ENCODE measurements around the gene MAN1A1. TPM values are rescaled to one million over a fixed set of nuclear protein-coding genes. Genes with fewer than 3 reads are reported as not detected.
"Not testable (repeated sequence)": the region's sequence is repeated elsewhere in the genome, so short reads cannot be mapped to it uniquely, and the experiment has no call there.

MAN1A1 gene
- total RNA-seq (2014; rRNA removed; shearing (Covaris generic)): 5.0 and 6.8 TPM in 2 replicates

- DNase-seq (ENCODE audit: low read depth): peak; percentile 68
Measured at GRCh38 chr6:119349361-119350201, at the start of gene MAN1A1. TSS of gene MAN1A1 (minus strand) at chr6:119349761. CDS start at chr6:119349065, 696 bp downstream.

GRCh38 chr6:119395192-119395591, 45.6 kb upstream of the MAN1A1 start:
- DNase-seq (ENCODE audit: low read depth): no peak

GRCh38 chr6:119390247-119390793, 40.8 kb upstream of the MAN1A1 start:
- peak; percentile 0 for DNase-seq (ENCODE audit: low read depth)

GRCh38 chr6:119385994-119386393, 36.4 kb upstream of the MAN1A1 start:
- DNase-seq (ENCODE audit: low read depth): no peak

GRCh38 chr6:119384444-119384843, 34.9 kb upstream of the MAN1A1 start:
- no peak for DNase-seq (ENCODE audit: low read depth)

GRCh38 chr6:119379809-119380208, 30.2 kb upstream of the MAN1A1 start:
- no peak for DNase-seq (ENCODE audit: low read depth)

GRCh38 chr6:119377043-119377442, 27.5 kb upstream of the MAN1A1 start:
- not testable (repeated sequence) for DNase-seq (ENCODE audit: low read depth)

- no peak for DNase-seq (ENCODE audit: low read depth)
Measured at GRCh38 chr6:119370080-119370479, 20.5 kb upstream of the MAN1A1 start.

GRCh38 chr6:119368921-119369320, 19.4 kb upstream of the MAN1A1 start:
- DNase-seq (ENCODE audit: low read depth): no peak

GRCh38 chr6:119361209-119361608, 11.6 kb upstream of the MAN1A1 start:
- no peak for DNase-seq (ENCODE audit: low read depth)

GRCh38 chr6:119360262-119360915, 10.8 kb upstream of the MAN1A1 start:
- no peak for DNase-seq (ENCODE audit: low read depth)

- no peak for DNase-seq (ENCODE audit: low read depth)
Measured at GRCh38 chr6:119355890-119356289, 6.3 kb upstream of the MAN1A1 start.

GRCh38 chr6:119355157-119355556, 5.6 kb upstream of the MAN1A1 start:
- DNase-seq (ENCODE audit: low read depth): no peak

GRCh38 chr6:119353696-119354095, 4.1 kb upstream of the MAN1A1 start:
- DNase-seq (ENCODE audit: low read depth): no peak

- DNase-seq (ENCODE audit: low read depth): no peak
Measured at GRCh38 chr6:119352001-119352400, 2.4 kb upstream of the MAN1A1 start.

- DNase-seq (ENCODE audit: low read depth): peak; percentile 29
Measured at GRCh38 chr6:119350952-119351372, 1.4 kb upstream of the MAN1A1 start.

GRCh38 chr6:119350202-119350951, 816 bp upstream of the MAN1A1 start:
- peak; percentile 45 for DNase-seq (ENCODE audit: low read depth)

GRCh38 chr6:119348748-119349360, 707 bp downstream of the MAN1A1 start:
- DNase-seq (ENCODE audit: low read depth): peak; percentile 10

- peak; percentile 2 for DNase-seq (ENCODE audit: low read depth)
Measured at GRCh38 chr6:119348096-119348747, 1.3 kb downstream of the MAN1A1 start.

GRCh38 chr6:119347466-119348095, 2.0 kb downstream of the MAN1A1 start:
- DNase-seq (ENCODE audit: low read depth): no peak
